GM21717 (cell line): Measurements from ENCODE around the gene TRIM66.

Experiments used
- ATAC-seq: cut with Tn5 transposase; IDR thresholded peaks from one replicate; pipeline ENCODE4 v1.9.1; 2021; ENCODE audit warnings: mild to moderate bottlenecking, moderate library complexity; ENCODE audit not compliant: unreplicated experiment

Gene TRIM66

GRCh38 chr11:8661001-8661795, 21.3 kb downstream of the TRIM66 start:
- no peak for ATAC-seq

- no peak for ATAC-seq
These were observed 24.0 kb downstream of the TRIM66 start for GRCh38 chr11:8658321-8659057.

- no peak for ATAC-seq
These were observed 26.2 kb downstream of the TRIM66 start for GRCh38 chr11:8656291-8656690.

GRCh38 chr11:8654503-8654902, 28.0 kb downstream of the TRIM66 start:
- ATAC-seq: no peak

- ATAC-seq: no peak
These were observed 30.3 kb downstream of the TRIM66 start for GRCh38 chr11:8652140-8652539.

GRCh38 chr11:8650401-8650990, 32.0 kb downstream of the TRIM66 start:
- no peak for ATAC-seq

- ATAC-seq: no peak
These were observed 33.1 kb downstream of the TRIM66 start for GRCh38 chr11:8649361-8649760.

GRCh38 chr11:8646873-8647272, 35.6 kb downstream of the TRIM66 start:
- no peak for ATAC-seq

GRCh38 chr11:8642196-8642841, 40.1 kb downstream of the TRIM66 start:
- ATAC-seq: no peak

GRCh38 chr11:8641332-8641731, 41.1 kb downstream of the TRIM66 start:
- no peak for ATAC-seq

- ATAC-seq: no peak
These were observed 42.1 kb downstream of the TRIM66 start for GRCh38 chr11:8640267-8640906.

- ATAC-seq: no peak
These were observed 42.8 kb downstream of the TRIM66 start for GRCh38 chr11:8639655-8640054.

GRCh38 chr11:8638300-8638699, 44.2 kb downstream of the TRIM66 start:
- no peak for ATAC-seq

- no peak for ATAC-seq
These were observed 46.3 kb downstream of the TRIM66 start for GRCh38 chr11:8636127-8636526.

GRCh38 chr11:8634498-8634897, 48.0 kb downstream of the TRIM66 start:
- no peak for ATAC-seq

GRCh38 chr11:8631395-8632118, 50.9 kb downstream of the TRIM66 start:
- ATAC-seq: no peak

GRCh38 chr11:8624698-8625097, 57.8 kb downstream of the TRIM66 start:
- no peak for ATAC-seq

- no peak for ATAC-seq
These were observed 61.3 kb downstream of the TRIM66 start for GRCh38 chr11:8621147-8621546.

- ATAC-seq: no peak
These were observed 65.4 kb downstream of the TRIM66 start for GRCh38 chr11:8617063-8617462.

GRCh38 chr11:8615291-8616032, 67.0 kb downstream of the TRIM66 start:
- ATAC-seq: no peak
